NB4 (cell line): Measurements from ENCODE around the gene NGF.

Experiments
- DNase-seq: peaks from one replicate; pipeline ENCODE4 v3.0.0; 2010; ENCODE audit warnings: low read depth
- H3K4me3 ChIP-seq: one replicate; pipeline ENCODE4 v1.5.1; 2011; ENCODE audit warnings: mild to moderate bottlenecking, low read depth, low read length, moderate library complexity
- MYC ChIP-seq: IDR thresholded peaks from 2 replicates; pipeline ENCODE4 v1.6.1; 2011; ENCODE audit warnings: low read depth, low read length
- POLR2A ChIP-seq: IDR thresholded peaks from 2 replicates; pipeline ENCODE4 v1.6.1; 2011; ENCODE audit warnings: mild to moderate bottlenecking; ENCODE audit not compliant: insufficient read length; ENCODE audit errors: extremely low read depth
- TF ChIP-seq, protein P1 (sequence below): IDR thresholded peaks from 2 replicates; pipeline ENCODE4 v1.6.1; 2011; ENCODE audit warnings: low read depth, low read length
- TF ChIP-seq, protein P2 (sequence below): IDR thresholded peaks from one replicate; pipeline ENCODE4 v1.5.1; 2012; ENCODE audit warnings: low read depth, low read length

The NGF gene

DNA sequence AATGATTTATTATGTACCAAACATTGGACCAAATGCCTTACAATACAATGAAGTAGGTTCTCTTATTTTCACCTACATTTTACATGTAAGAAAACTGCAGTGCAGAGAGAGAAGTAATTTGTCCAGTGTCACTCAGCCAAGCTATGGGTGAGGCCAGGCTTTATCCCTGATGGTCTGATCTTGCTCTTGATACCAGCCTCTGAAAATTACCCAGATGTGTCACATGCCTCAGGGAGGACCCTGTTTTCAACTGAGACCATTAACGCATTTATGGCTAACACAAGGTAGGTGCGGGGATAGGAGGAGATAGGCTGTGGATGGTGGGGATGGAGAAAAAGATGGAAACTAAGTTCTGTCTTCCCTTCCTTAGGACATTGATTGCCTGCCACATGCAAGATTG, 56.9 kb downstream of the NGF start:
- TF ChIP-seq, protein P1, sequence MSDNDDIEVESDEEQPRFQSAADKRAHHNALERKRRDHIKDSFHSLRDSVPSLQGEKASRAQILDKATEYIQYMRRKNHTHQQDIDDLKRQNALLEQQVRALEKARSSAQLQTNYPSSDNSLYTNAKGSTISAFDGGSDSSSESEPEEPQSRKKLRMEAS, result no peak
- TF ChIP-seq, protein P2, sequence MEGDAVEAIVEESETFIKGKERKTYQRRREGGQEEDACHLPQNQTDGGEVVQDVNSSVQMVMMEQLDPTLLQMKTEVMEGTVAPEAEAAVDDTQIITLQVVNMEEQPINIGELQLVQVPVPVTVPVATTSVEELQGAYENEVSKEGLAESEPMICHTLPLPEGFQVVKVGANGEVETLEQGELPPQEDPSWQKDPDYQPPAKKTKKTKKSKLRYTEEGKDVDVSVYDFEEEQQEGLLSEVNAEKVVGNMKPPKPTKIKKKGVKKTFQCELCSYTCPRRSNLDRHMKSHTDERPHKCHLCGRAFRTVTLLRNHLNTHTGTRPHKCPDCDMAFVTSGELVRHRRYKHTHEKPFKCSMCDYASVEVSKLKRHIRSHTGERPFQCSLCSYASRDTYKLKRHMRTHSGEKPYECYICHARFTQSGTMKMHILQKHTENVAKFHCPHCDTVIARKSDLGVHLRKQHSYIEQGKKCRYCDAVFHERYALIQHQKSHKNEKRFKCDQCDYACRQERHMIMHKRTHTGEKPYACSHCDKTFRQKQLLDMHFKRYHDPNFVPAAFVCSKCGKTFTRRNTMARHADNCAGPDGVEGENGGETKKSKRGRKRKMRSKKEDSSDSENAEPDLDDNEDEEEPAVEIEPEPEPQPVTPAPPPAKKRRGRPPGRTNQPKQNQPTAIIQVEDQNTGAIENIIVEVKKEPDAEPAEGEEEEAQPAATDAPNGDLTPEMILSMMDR, result no peak
- TF ChIP-seq MYC (no peak), POLR2A (no peak)
- no peak for DNase-seq
- H3K4me3 ChIP-seq, result no peak overlapping the region

DNA sequence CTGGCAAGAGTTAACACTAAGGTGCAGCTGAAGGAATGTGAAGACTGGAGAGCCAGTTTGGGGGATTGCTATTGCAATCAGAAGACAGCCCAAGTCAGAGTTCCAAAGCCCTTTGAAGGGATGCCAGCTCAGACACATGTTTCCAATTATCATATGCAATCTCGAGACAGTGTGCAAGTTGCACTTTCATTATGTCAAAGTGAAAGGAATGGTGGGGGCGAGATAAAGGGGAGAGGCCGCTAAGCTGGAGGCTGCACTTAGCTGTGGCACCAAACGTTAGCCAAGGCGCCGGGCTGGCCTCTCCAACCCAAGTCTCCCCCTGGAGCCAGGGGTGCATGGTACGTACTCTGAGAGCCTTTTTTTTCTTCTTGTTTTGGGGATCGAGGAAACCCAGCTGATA, 58.0 kb downstream of the NGF start:
- no peak for DNase-seq
- no peak for TF ChIP-seq MYC
- no peak for TF ChIP-seq POLR2A
- H3K4me3 ChIP-seq, result no peak overlapping the region

DNA sequence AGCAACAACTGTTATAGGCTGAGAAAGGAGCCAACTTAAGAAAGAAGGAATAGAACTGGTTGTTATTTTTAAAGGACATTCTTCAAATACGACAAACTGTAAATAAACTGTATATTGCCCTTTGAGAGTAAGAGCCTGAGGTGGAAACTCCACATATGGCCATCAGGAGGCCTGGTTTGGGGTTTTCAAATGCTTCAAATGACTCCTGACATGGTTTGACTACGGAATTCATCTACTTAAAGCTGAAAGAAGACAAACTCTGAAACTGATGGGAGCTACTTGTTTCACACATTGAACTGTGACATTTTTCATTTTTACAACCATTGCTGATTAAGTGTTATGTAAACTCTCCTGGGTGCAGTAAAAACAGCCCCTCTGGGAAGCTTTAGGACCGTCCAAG, 59.8 kb downstream of the NGF start:
- no peak overlapping the region for H3K4me3 ChIP-seq
- DNase-seq, result no peak
- TF ChIP-seq MYC (no peak), POLR2A (no peak)
- TF ChIP-seq, protein P2, result no peak
- TF ChIP-seq, protein P1, result no peak

DNA sequence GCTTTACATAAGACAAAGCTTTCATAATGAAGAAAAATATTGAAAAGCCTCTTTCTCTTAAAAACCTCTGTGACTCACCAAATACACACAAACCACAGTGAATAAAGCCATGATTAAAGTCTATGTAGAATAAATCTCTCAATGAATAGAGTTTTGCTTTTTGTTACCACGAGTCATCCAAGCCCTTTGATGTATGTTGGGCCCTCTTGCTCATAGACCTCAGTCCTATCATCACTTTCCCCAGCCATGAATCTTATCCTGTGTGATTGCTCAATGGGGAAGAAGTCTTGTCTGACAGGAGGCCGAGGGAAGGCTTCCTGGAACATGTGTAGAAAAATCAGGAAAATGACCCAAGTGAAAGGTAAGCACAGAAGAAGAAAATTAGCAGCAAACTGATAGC, 60.8 kb downstream of the NGF start:
- no peak for TF ChIP-seq MYC
- TF ChIP-seq, protein P1, result no peak
- TF ChIP-seq, protein P2, result no peak
- no peak for TF ChIP-seq POLR2A
- no peak for DNase-seq
- no peak overlapping the region for H3K4me3 ChIP-seq

DNA sequence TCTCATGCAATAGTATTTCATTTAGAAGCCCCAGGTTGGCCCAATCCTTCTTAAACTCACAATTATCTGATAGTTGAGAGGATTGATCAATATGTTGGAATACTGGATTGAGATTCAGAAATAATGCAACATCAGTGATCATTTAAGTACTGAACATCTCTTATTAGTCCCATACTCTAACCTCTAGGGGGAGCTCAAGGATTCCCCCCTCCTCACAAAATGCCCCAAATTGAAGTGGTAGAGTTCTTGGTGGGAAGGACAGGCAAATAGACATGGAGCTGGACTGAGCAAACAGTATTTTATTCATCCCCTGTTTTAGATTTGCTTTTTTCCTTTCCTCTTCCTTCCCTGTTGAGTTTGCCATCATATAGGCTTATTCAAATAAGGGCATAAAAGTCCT, 62.8 kb downstream of the NGF start:
- peak; percentile 32 for DNase-seq
- TF ChIP-seq POLR2A (no peak), MYC (no peak)
- TF ChIP-seq, protein P2, result peak; percentile 56
- TF ChIP-seq, protein P1, result no peak
- no peak overlapping the region for H3K4me3 ChIP-seq

DNA sequence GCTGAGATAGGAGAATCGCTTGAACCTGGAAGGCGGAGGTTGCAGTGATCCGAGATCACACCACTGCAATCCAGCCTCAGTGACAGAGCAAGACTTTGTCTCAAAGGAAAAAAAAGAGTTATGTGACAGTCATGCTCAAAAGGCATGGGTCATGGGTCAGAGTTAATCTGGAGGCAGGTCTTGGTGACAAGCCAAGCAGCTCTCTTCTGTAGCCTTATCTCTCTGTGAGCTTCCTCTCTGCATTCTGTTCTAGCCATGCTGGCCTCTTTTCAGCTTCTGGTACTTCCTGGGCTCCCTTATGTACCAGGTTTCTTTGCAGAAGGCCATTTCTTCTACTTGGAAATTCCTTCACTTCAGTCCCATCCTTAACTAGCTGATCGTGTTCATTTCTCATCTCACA, 63.6 kb downstream of the NGF start:
- H3K4me3 ChIP-seq, result no peak overlapping the region
- TF ChIP-seq, protein P2, result no peak
- no peak for TF ChIP-seq MYC
- no peak for TF ChIP-seq POLR2A
- TF ChIP-seq, protein P1, result no peak
- DNase-seq, result no peak
